ENCODE measurements around the gene C11orf97. TPM values are rescaled to one million over a fixed set of nuclear protein-coding genes. Genes with fewer than 3 reads are reported as not detected.

The C11orf97 gene
- total and polyA plus RNA-seq, 2 experiments from 2014 or later = not detected

GRCh38 chr11:94558932-94559331 lies 46.7 kb downstream of the C11orf97 start (continued):
- TF ChIP-seq ZNF462 (CRISPR knock-in tag; IDR thresholded peaks at IDR 0.05) = no peak

- no peaks in the 10 kb centered on the region for H4K20me1 ChIP-seq (replicated peaks; ENCODE audit: insufficient read depth)
- Mint-ChIP-seq H3K4me3 (no peak overlapping the region), H3K36me3 (ENCODE audit: low read depth) (no peaks in the 10 kb centered on the region), H3K27me3 (ENCODE audit: insufficient read depth, low read depth, poor library complexity) (peaks cover 2% of the 10 kb centered on the region), H3K9me3 (no peaks in the 10 kb centered on the region), H3K27ac (no peak overlapping the region), H3K4me1 (peaks cover 13% of the 10 kb centered on the region; the same call in 2 of the 3 replicates)
- H2AFZ ChIP-seq = no peak overlapping the region
- no peak for ATAC-seq
- no peaks in the 10 kb centered on the region for H3F3A ChIP-seq (replicated peaks; ENCODE audit: low read depth)
- no peak for DNase-seq (ENCODE audit: low spot score)
- no peaks in the 10 kb centered on the region for H3K4me1 ChIP-seq (ENCODE audit: insufficient read depth)
- H3K4me2 ChIP-seq = no peak overlapping the region
- no peaks in the 10 kb centered on the region for H3K36me3 ChIP-seq (ENCODE audit: insufficient read depth)
- H3K27ac ChIP-seq (ENCODE audit: low read depth) = no peak overlapping the region
- H3K79me2 ChIP-seq (replicated peaks; ENCODE audit: insufficient read depth) = no peaks in the 10 kb centered on the region
- no peak overlapping the region for H3K4me3 ChIP-seq
- no peaks in the 10 kb centered on the region for H3K9me2 ChIP-seq (ENCODE audit: insufficient read depth)
- H3K27me3 ChIP-seq (ENCODE audit: insufficient read depth) = no peaks in the 10 kb centered on the region
- TF ChIP-seq JUNB (IDR thresholded peaks at IDR 0.05; ENCODE audit: unreplicated experiment) (no peak), EZH2phosphoT487 (IDR thresholded peaks at IDR 0.05; ENCODE audit: unreplicated experiment) (no peak), ZNF114 (CRISPR knock-in tag; IDR thresholded peaks at IDR 0.05) (no peak), REST (IDR thresholded peaks at IDR 0.05; ENCODE audit: unreplicated experiment) (no peak), CREB1 (CRISPR knock-in tag; IDR thresholded peaks at IDR 0.05; ENCODE audit: low read depth) (no peak), ZNF462 (CRISPR knock-in tag; IDR thresholded peaks at IDR 0.05) (no peak)
Observed at GRCh38 chr11:94559361-94559760, 47.1 kb downstream of the C11orf97 start.

Data from GM23338 (cell line).